H1 (cell line): ENCODE results near the gene STT3B. TPM values are rescaled to one million over a fixed set of nuclear protein-coding genes. Genes with fewer than 3 reads are reported as not detected.

Source experiments
- BACH1 ChIP-seq: IDR thresholded peaks from 2 replicates; pipeline ENCODE4 v1.6.1; 2012; ENCODE audit warnings: low read length, improper control_type of control experiment
- GTF2F1 ChIP-seq: IDR thresholded peaks from 2 replicates; pipeline ENCODE4 v1.6.1; 2012; ENCODE audit warnings: low read depth, low read length, improper control_type of control experiment, borderline replicate concordance
- SP2 ChIP-seq: IDR thresholded peaks from 2 replicates; pipeline ENCODE4 v1.6.1; 2012; ENCODE audit warnings: mild to moderate bottlenecking, low read length, inconsistent platforms
- polyA plus RNA-seq, 7 experiments: library from polyadenylated mRNA; depleted of rRNA in 3 of 7; stranded (reverse) in 5 of 7; unstranded in 2 of 7; fragments of >200 nt in 5 of 7; fragments of 200-250 nt in 2 of 7; gene quantifications; 1 replicate in 5 of 7; 2 replicates in 1 of 7; 4 replicates in 1 of 7; pipeline versions ENCODE4 v1.2.1 to v1.2.3, GENCODE V29; 2011 to 2013; ENCODE audit warnings: missing spikeins in 2 of 7, mixed read lengths in 2 of 7
- total RNA-seq: library from RNA; stranded (reverse); fragmentation: NEBNext Ultra II Directional; extraction: Animal tissue kit (Norgen Biotek cat#: 25700); gene quantifications from 2 replicates; pipeline ENCODE4 v1.2.1, GENCODE V29; 2021

The STT3B gene
- total and polyA plus RNA-seq, 2 of the 8 experiments (the other 6 are each of a cell fraction or from before 2014, with no cell fraction given) = 43.5 to 134 TPM

DNA sequence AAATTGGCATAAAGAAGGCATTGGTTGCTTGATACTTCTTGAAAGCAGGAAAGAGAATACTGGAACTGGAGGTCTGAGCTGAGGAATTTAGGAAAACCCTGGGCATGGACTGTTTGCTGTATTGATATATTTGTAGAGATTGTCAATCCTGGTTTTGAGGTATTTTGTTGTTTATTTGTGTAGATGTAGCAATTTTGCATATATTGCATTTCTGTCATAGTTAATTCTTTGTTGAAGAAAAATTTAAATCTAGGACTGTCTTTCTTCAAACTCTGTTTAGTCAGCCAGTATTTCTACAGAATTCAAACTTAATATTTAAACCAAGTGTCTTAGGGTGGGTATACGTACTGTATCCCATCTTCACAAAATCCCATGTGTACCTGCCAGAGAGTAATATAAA is 9.5 kb downstream of the STT3B start (continued):
- no peak for TF ChIP-seq GTF2F1
- TF ChIP-seq SP2 = no peak
- no peak for TF ChIP-seq BACH1
